DND-41 (cell line): ENCODE data around the gene FOS.

Experiments used
- ATAC-seq: fragments of 200-7000 bp; cut with Tn5 transposase; 3 replicates; pipeline ENCODE4 v1.9.1; 2021; ENCODE audit warnings: low read depth; ENCODE audit not compliant: insufficient read depth
- DNase-seq: peaks from one replicate; pipeline ENCODE4 v3.0.0-alpha.2; 2020
- H2AFZ ChIP-seq: 2 replicates; pipeline ENCODE4 v1.6.0; 2012; ENCODE audit warnings: low read depth, low read length
- H3K27ac ChIP-seq: 2 replicates; pipeline ENCODE4 v1.5.1; 2012; ENCODE audit warnings: low read length, inconsistent platforms
- H3K27me3 ChIP-seq: fragments of 200-600 bp; sonication (generic); 2 replicates; pipeline ENCODE4 v1.6.0; 2012; ENCODE audit warnings: low read length, mild to moderate bottlenecking, inconsistent platforms; ENCODE audit not compliant: insufficient read depth, poor library complexity
- H3K36me3 ChIP-seq: 2 replicates; pipeline ENCODE4 v1.5.1; 2012; ENCODE audit warnings: low read length, inconsistent platforms; ENCODE audit not compliant: insufficient read depth
- H3K4me1 ChIP-seq: 2 replicates; pipeline ENCODE4 v1.5.1; 2012; ENCODE audit warnings: mild to moderate bottlenecking, low read length; ENCODE audit not compliant: insufficient read depth
- H3K4me2 ChIP-seq: 2 replicates; pipeline ENCODE4 v1.6.0; 2012; ENCODE audit warnings: mild to moderate bottlenecking, moderate library complexity, low read length, inconsistent platforms; ENCODE audit not compliant: insufficient read depth
- H3K4me3 ChIP-seq, 2 experiments: fragments of 200-600 bp in 1 of 2; shearing (Covaris generic) in 1 of 2; 2 replicates each; pipeline ENCODE4 v1.5.1; 2012 to 2016; ENCODE audit warnings: inconsistent platforms in 2 of 2, low read length in 2 of 2, mild to moderate bottlenecking in 2 of 2, low read depth in 1 of 2, moderate library complexity in 1 of 2
- H3K79me2 ChIP-seq: 2 replicates; pipeline ENCODE4 v1.6.0; 2012; ENCODE audit warnings: low read length, inconsistent platforms; ENCODE audit not compliant: insufficient read depth
- H3K9ac ChIP-seq: 2 replicates; pipeline ENCODE4 v1.6.0; 2012; ENCODE audit warnings: low read depth, mild to moderate bottlenecking, inconsistent platforms, low read length, moderate library complexity
- H3K9me3 ChIP-seq: 2 replicates; pipeline ENCODE4 v1.5.1; 2012; ENCODE audit warnings: low read length, moderate library complexity, mild to moderate bottlenecking, inconsistent platforms; ENCODE audit not compliant: insufficient read depth, severe bottlenecking
- H4K20me1 ChIP-seq: 2 replicates; pipeline ENCODE4 v1.6.0; 2012; ENCODE audit warnings: low read length; ENCODE audit not compliant: insufficient read depth
- EZH2 ChIP-seq: IDR thresholded peaks from 3 replicates; pipeline ENCODE4 v1.6.1; 2012; ENCODE audit warnings: borderline replicate concordance, low read depth, mild to moderate bottlenecking, moderate library complexity, low read length, inconsistent platforms; ENCODE audit not compliant: severe bottlenecking
- TF ChIP-seq, protein P1 (sequence below): IDR thresholded peaks from 2 replicates; pipeline ENCODE4 v1.5.1; 2012; ENCODE audit warnings: borderline replicate concordance, low read length, moderate library complexity, mild to moderate bottlenecking; ENCODE audit not compliant: poor library complexity, severe bottlenecking; ENCODE audit errors: extremely low read depth

FOS gene

DNA sequence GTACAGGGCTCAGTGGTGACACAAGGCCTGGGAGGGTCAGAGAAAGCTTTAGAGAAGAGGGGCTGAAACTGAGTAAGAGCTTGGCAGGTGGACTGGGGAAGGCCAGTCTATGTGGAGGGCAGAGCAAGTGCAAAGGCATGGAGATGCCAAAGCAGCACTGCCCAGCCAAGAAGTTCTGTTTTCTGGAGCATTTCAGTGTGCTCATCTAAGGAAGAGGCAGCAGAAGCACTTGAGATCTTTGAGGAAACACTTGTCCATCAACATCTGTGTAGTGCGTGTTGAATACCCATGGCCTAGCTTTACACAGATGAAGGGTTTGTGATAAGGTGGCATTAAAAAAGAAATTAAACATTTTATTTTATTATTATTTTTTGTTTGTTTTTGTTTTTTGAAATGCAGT lies 52.8 kb downstream of the FOS start:
- Histone ChIP-seq H3K79me2 (no peaks in the 10 kb centered on the region), H3K4me2 (no peak overlapping the region), H3K36me3 (no peaks in the 10 kb centered on the region), H3K9me3 (no peaks in the 10 kb centered on the region), H3K27me3 (peaks cover 32% of the 10 kb centered on the region), H3K4me3 (no peak overlapping the region), H3K9ac (no peak overlapping the region), H4K20me1 (no peaks in the 10 kb centered on the region), H3K4me1 (no peaks in the 10 kb centered on the region), H3K27ac (no peak overlapping the region), H2AFZ (no peak overlapping the region)
- ATAC-seq (no peak), DNase-seq (no peak)
- TF ChIP-seq, protein P1, sequence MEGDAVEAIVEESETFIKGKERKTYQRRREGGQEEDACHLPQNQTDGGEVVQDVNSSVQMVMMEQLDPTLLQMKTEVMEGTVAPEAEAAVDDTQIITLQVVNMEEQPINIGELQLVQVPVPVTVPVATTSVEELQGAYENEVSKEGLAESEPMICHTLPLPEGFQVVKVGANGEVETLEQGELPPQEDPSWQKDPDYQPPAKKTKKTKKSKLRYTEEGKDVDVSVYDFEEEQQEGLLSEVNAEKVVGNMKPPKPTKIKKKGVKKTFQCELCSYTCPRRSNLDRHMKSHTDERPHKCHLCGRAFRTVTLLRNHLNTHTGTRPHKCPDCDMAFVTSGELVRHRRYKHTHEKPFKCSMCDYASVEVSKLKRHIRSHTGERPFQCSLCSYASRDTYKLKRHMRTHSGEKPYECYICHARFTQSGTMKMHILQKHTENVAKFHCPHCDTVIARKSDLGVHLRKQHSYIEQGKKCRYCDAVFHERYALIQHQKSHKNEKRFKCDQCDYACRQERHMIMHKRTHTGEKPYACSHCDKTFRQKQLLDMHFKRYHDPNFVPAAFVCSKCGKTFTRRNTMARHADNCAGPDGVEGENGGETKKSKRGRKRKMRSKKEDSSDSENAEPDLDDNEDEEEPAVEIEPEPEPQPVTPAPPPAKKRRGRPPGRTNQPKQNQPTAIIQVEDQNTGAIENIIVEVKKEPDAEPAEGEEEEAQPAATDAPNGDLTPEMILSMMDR, result no peak
- no peak for TF ChIP-seq EZH2
